ENCODE results near the gene USP51.
"Not testable (repeated sequence)": the region's sequence is repeated elsewhere in the genome, so short reads cannot be mapped to it uniquely, and the experiment has no call there.

Gene USP51

GRCh38 chrX:55465108-55465507 lies 24.5 kb downstream of the USP51 start:
- not testable (repeated sequence) for DNase-seq (ENCODE audit: low read depth)

DNA sequence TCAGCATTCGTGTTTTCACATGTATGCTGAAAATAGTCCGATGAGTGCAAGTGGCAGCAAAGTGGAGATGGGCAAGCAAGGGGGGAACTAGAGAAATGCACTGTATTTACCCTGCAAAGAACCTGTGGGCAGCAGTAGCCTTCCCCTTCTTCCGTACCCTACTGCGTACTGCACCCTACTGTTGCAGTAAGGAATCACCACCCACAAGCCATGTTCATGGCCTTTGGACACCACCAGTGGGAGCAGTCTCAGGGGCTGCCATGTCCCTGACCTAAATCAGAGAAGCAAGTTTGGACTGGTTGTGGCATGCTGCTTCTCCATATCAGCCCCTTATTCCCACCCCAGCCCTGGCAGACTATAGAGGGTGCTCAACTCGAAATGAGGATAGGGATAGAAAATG lies 25.6 kb downstream of the USP51 start:
- not testable (repeated sequence) for DNase-seq (ENCODE audit: low read depth)

DNA sequence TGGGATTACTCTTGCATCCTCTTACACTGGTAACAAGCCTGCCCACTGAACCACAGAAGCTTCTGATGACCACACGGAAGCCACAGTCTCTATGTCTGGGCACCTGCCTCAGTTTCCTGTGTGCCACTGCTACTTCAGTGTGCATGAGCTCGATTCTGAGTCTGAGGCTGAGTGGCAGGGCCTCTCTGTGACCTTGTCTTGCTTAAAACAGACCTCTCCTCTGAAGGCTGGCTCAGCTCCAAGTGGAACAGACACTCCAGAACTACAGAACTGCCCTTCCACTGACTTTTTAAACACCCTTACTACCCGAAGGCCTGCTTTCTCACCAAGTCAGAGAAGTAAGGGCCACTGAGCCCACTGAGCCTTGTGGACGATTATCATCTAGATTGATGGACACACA lies 29.7 kb downstream of the USP51 start:
- not testable (repeated sequence) for DNase-seq (ENCODE audit: low read depth)

GRCh38 chrX:55459426-55459825 lies 30.2 kb downstream of the USP51 start:
- DNase-seq (ENCODE audit: low read depth): not testable (repeated sequence)

DNA sequence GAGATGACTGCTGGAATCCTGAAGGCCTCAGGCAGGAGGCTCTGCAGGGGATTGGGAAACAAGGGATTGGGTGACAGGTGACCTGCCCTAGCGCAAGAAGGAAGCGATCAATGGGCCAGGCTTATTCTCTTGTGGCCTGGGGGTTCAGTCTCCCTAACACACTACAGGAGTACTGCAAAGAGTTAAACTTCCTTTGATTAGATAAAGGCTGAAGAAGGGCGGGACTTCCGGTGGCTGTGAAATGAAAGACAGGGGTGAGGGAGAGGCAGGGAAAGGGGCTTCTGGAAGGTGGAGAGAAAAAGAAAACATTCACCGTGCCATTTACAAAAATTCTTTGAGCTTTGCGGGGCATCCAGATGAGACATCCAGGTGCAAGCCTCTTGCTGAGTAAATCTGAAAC lies 33.9 kb downstream of the USP51 start:
- not testable (repeated sequence) for DNase-seq (ENCODE audit: low read depth)

DNA sequence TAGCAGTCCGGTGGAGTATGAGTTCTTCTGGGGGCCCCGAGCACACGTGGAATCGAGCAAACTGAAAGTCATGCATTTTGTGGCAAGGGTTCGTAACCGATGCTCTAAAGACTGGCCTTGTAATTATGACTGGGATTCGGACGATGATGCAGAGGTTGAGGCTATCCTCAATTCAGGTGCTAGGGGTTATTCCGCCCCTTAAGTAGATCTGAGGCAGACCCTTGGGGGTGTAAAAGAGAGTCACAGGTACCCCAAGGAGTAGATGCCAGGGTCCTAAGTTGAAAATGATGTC lies 36.9 kb downstream of the USP51 start:
- no peak for DNase-seq (ENCODE audit: low read depth)

DNA sequence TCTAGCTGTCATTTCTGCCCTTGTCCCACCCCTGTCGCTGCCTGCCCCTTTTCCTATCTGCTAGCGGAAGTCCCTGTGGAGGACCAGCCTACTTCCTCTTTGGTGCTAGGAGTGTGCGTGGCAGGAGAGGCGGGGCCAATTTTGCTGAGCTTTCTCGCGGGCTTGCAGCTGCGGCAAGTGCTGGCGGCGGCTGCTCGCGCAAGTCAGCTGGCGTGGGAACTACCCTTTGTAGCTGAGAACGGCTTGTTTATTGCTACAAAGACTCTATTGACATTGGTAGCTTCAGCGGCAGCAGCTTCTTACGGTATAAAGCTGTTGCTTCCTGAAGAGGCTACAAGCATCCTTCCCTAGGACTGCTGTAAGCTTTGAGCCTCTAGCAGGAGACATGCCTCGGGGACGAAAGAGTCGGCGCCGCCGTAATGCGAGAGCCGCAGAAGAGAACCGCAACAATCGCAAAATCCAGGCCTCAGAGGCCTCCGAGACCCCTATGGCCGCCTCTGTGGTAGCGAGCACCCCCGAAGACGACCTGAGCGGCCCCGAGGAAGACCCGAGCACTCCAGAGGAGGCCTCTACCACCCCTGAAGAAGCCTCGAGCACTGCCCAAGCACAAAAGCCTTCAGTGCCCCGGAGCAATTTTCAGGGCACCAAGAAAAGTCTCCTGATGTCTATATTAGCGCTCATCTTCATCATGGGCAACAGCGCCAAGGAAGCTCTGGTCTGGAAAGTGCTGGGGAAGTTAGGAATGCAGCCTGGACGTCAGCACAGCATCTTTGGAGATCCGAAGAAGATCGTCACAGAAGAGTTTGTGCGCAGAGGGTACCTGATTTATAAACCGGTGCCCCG lies 37.4 kb downstream of the USP51 start, which contains the start of gene MAGEH1:
TSS of gene MAGEH1 (plus strand) at position 138 of the 843 bp plus-strand sequence. CDS start at position 386, 248 bp downstream.
- DNase-seq (ENCODE audit: low read depth): peak; percentile 65

DNA sequence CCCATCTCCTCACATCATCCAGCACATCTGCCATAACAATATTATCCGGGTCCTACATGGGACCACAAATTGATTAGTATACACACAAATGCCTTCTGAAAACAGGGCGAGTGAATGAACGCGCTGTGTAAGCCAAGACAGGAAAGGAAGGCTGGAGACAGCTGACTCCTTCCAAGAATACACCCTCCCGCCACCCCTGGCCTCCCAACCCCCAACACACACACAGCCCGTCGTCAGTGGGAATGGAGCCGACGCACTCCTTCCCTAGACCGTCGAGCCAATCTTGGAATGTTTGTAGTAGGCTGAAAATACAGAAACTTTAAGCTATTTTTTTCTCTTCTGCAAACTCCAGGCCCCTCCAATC lies 38.0 kb downstream of the USP51 start:
- no peak for DNase-seq (ENCODE audit: low read depth)

DNA sequence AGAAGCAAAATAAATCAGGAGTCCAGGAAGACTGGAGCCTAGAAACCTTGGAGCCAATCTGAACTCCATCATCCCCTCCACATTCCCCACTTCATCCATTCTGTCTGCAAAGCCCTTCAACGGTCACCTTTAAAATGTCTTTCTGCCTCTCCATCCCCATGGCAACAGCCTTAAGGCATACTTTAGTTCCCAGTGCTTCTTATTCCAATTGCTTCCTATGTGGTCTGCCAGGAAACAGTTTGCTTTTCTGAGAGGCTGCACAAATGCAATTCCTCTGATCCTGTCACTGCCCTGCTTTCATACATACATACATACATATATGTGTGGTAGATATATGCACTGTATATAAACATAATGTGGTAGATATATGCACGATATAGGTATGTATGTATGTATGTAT lies 38.5 kb downstream of the USP51 start:
- no peak for DNase-seq (ENCODE audit: low read depth)

GRCh38 chrX:55450259-55450658 lies 39.4 kb downstream of the USP51 start:
- no peak for DNase-seq (ENCODE audit: low read depth)

- DNase-seq (ENCODE audit: low read depth): not testable (repeated sequence)
Observed at GRCh38 chrX:55443468-55443867, 46.2 kb downstream of the USP51 start.
